DOHH2 (cell line): ENCODE results near the gene TMEM248.
"Not testable (repeated sequence)": the region's sequence is repeated elsewhere in the genome, so short reads cannot be mapped to it uniquely, and the experiment has no call there.

Experiments used
- H3F3A ChIP-seq: fragments of 200-600 bp; sonication (generic), shearing (Covaris generic); 2 replicates; pipeline ENCODE4 v1.6.0; 2016; ENCODE audit warnings: antibody characterized with exemption, mild to moderate bottlenecking; ENCODE audit not compliant: control insufficient read depth, insufficient read depth
- H3K27ac ChIP-seq: fragments of 200-600 bp; sonication (generic); 2 replicates; pipeline ENCODE4 v1.5.1; 2014; ENCODE audit warnings: low read depth, mild to moderate bottlenecking, low read length, moderate library complexity
- H3K27me3 ChIP-seq: fragments of 200-600 bp; sonication (generic); 2 replicates; pipeline ENCODE4 v1.6.1; 2014; ENCODE audit warnings: mild to moderate bottlenecking, low read length, mixed read lengths; ENCODE audit not compliant: control insufficient read depth
- H3K36me3 ChIP-seq: fragments of 200-600 bp; sonication (generic); 2 replicates; pipeline ENCODE4 v1.6.1; 2014; ENCODE audit warnings: mild to moderate bottlenecking, low read length, moderate library complexity, mixed read lengths; ENCODE audit not compliant: control insufficient read depth
- H3K4me1 ChIP-seq: fragments of 200-600 bp; sonication (generic); 2 replicates; pipeline ENCODE4 v1.6.1; 2014; ENCODE audit warnings: mild to moderate bottlenecking, low read length, mixed read lengths; ENCODE audit not compliant: control insufficient read depth
- H3K4me2 ChIP-seq: fragments of 200-600 bp; sonication (generic); 2 replicates; pipeline ENCODE4 v1.6.0; 2014; ENCODE audit warnings: mild to moderate bottlenecking, low read length, moderate library complexity
- H3K4me3 ChIP-seq: fragments of 200-600 bp; sonication (generic); 2 replicates; pipeline ENCODE4 v1.5.1; 2014; ENCODE audit warnings: mild to moderate bottlenecking, low read length, mixed read lengths
- H3K79me2 ChIP-seq: fragments of 200-600 bp; sonication (generic); 2 replicates; pipeline ENCODE4 v1.6.1; 2014; ENCODE audit warnings: mild to moderate bottlenecking, low read length, mixed read lengths; ENCODE audit not compliant: control insufficient read depth
- H3K9me2 ChIP-seq: fragments of 200-600 bp; sonication (generic); replicated peaks from 2 replicates; pipeline ENCODE4 v1.6.1; 2014; ENCODE audit warnings: mild to moderate bottlenecking, low read length, mixed read lengths; ENCODE audit not compliant: control insufficient read depth
- H3K9me3 ChIP-seq: fragments of 200-600 bp; sonication (generic); 2 replicates; pipeline ENCODE4 v1.6.1; 2014; ENCODE audit warnings: antibody characterized with exemption, low read length, mixed read lengths; ENCODE audit not compliant: control insufficient read depth, insufficient read depth
- H4K20me1 ChIP-seq: fragments of 200-600 bp; sonication (generic); 2 replicates; pipeline ENCODE4 v1.6.0; 2014; ENCODE audit warnings: low read depth, mild to moderate bottlenecking, antibody characterized with exemption, low read length, moderate library complexity; ENCODE audit not compliant: control insufficient read depth, insufficient read depth
- CTCF ChIP-seq: fragments of 200-600 bp; sonication (generic); IDR thresholded peaks from one replicate; pipeline ENCODE4 v1.5.1; 2014; ENCODE audit warnings: antibody characterized with exemption, mild to moderate bottlenecking, low read depth, low read length; ENCODE audit not compliant: poor library complexity, severe bottlenecking
- EZH2phosphoT487 ChIP-seq: fragments of 200-600 bp; sonication (generic); IDR thresholded peaks from 2 replicates; pipeline ENCODE4 v1.6.1; 2017; ENCODE audit warnings: borderline replicate concordance, mild to moderate bottlenecking, antibody characterized with exemption, low read length, moderate library complexity, mixed read lengths

TMEM248 gene

GRCh38 chr7:66912195-66912594 is 8.8 kb upstream of the TMEM248 start:
- Histone ChIP-seq H3K4me1 (peaks cover 13% of the 10 kb centered on the region), H4K20me1 (no peaks in the 10 kb centered on the region), H3K27me3 (no peaks in the 10 kb centered on the region), H3K4me2 (no peak overlapping the region), H3K4me3 (no peak overlapping the region), H3F3A (peaks cover 8% of the 10 kb centered on the region; the same call in 1 of the 2 replicates), H3K9me2 (no peaks in the 10 kb centered on the region), H3K79me2 (no peaks in the 10 kb centered on the region), H3K9me3 (no peaks in the 10 kb centered on the region), H3K36me3 (no peaks in the 10 kb centered on the region), H3K27ac (no peak overlapping the region)
- TF ChIP-seq CTCF = no peak
- no peak for TF ChIP-seq EZH2phosphoT487

GRCh38 chr7:66913118-66914037 is 7.6 kb upstream of the TMEM248 start:
- H4K20me1 ChIP-seq = no peaks in the 10 kb centered on the region
- H3K9me3 ChIP-seq = no peaks in the 10 kb centered on the region
- H3K9me2 ChIP-seq = no peaks in the 10 kb centered on the region
- peaks cover 8% of the 10 kb centered on the region; the same call in 1 of the 2 replicates for H3F3A ChIP-seq
- no peaks in the 10 kb centered on the region for H3K79me2 ChIP-seq
- H3K4me1 ChIP-seq = peaks cover 16% of the 10 kb centered on the region
- no peaks in the 10 kb centered on the region for H3K27me3 ChIP-seq
- H3K4me3 ChIP-seq = no peak overlapping the region
- H3K4me2 ChIP-seq = no peak overlapping the region
- no peaks in the 10 kb centered on the region for H3K36me3 ChIP-seq
- no peak overlapping the region for H3K27ac ChIP-seq
- no peak for TF ChIP-seq EZH2phosphoT487
- no peak for TF ChIP-seq CTCF

GRCh38 chr7:66917904-66918303 is 3.1 kb upstream of the TMEM248 start:
- Histone ChIP-seq H3F3A (peaks cover 13% of the 10 kb centered on the region; the same call in 1 of the 2 replicates), H3K4me1 (peaks cover 34% of the 10 kb centered on the region), H3K79me2 (peaks cover 35% of the 10 kb centered on the region)
- H3K27me3 ChIP-seq, H3K4me3 ChIP-seq, H3K4me2 ChIP-seq, H4K20me1 ChIP-seq, H3K9me3 ChIP-seq, H3K27ac ChIP-seq, H3K9me2 ChIP-seq, H3K36me3 ChIP-seq: not testable (repeated sequence)

- Histone ChIP-seq H3K9me3 (no peaks in the 10 kb centered on the region), H4K20me1 (peaks cover 17% of the 10 kb centered on the region), H3K9me2 (no peaks in the 10 kb centered on the region), H3K27me3 (no peaks in the 10 kb centered on the region), H3K27ac (no peak overlapping the region), H3K79me2 (peaks cover 49% of the 10 kb centered on the region), H3K36me3 (peaks cover 15% of the 10 kb centered on the region), H3K4me2 (no peak overlapping the region), H3F3A (peaks cover 10% of the 10 kb centered on the region; the same call in 1 of the 2 replicates), H3K4me3 (no peak overlapping the region), H3K4me1 (peaks cover 46% of the 10 kb centered on the region)
- TF ChIP-seq CTCF (no peak), EZH2phosphoT487 (no peak)
Observed at GRCh38 chr7:66919304-66919703, 1.7 kb upstream of the TMEM248 start.
